ENCODE data around the gene LRGUK.
A peak's percentile ranks its signal among the peaks of the same experiment; 100 is the strongest.

Gene LRGUK

GRCh38 chr7:134262322-134262721 is 135.2 kb downstream of the LRGUK start:
- Histone ChIP-seq H4K8ac (ENCODE audit: low read length) (no peak overlapping the region), H3K27me3 (ENCODE audit: control insufficient read depth in 1 of 2, insufficient read depth in 1 of 2, low read length in 2 of 2) (peaks cover 0 to 5% of the 10 kb centered on the region in 2 experiments), H3K4me1 (ENCODE audit: control insufficient read depth, insufficient read depth, low read depth, low read length) (no peaks in the 10 kb centered on the region), H3K9me3 (ENCODE audit: control insufficient read depth, low read length) (peaks cover 2% of the 10 kb centered on the region), H3K4ac (ENCODE audit: low read depth in 1 of 2, low read length in 2 of 2) (no peak overlapping the region), H3K23ac (ENCODE audit: low read length in 2 of 2) (no peak overlapping the region), H3K79me1 (replicated peaks; ENCODE audit: low read length, poor library complexity, severe bottlenecking) (no peaks in the 10 kb centered on the region), H2AK5ac (ENCODE audit: low read length, severe bottlenecking) (no peak overlapping the region), H3K14ac (ENCODE audit: low read length in 2 of 2) (no peak overlapping the region), H2BK120ac (ENCODE audit: low read depth, low read length) (no peak overlapping the region), H3K4me3 (ENCODE audit: insufficient read depth in 1 of 2, low read depth in 1 of 2, low read length in 2 of 2) (no peak overlapping the region), H2BK5ac (ENCODE audit: low read depth, low read length, poor library complexity, severe bottlenecking) (no peak overlapping the region), H2AFZ (ENCODE audit: low read depth, low read length) (no peak overlapping the region), H2BK12ac (ENCODE audit: low read length in 2 of 2) (no peak overlapping the region), H3K18ac (ENCODE audit: low read depth in 1 of 2, low read length in 2 of 2) (no peak overlapping the region), H2BK15ac (ENCODE audit: low read depth, poor library complexity, severe bottlenecking) (no peak overlapping the region), H3K4me2 (ENCODE audit: low read length, poor library complexity, severe bottlenecking) (no peak overlapping the region), H3K9ac (ENCODE audit: low read length) (no peak overlapping the region), H3K27ac (ENCODE audit: low read length, poor library complexity, severe bottlenecking) (no peak overlapping the region), H4K91ac (ENCODE audit: low read length) (no peak overlapping the region), H3K36me3 (ENCODE audit: control insufficient read depth in 1 of 2, insufficient read depth in 2 of 2, low read depth in 1 of 2, low read length in 2 of 2) (no peaks in the 10 kb centered on the region)
- WGBS: 95% methylated on average over 3 of the region's 4 CpGs
- no peak for DNase-seq

DNA sequence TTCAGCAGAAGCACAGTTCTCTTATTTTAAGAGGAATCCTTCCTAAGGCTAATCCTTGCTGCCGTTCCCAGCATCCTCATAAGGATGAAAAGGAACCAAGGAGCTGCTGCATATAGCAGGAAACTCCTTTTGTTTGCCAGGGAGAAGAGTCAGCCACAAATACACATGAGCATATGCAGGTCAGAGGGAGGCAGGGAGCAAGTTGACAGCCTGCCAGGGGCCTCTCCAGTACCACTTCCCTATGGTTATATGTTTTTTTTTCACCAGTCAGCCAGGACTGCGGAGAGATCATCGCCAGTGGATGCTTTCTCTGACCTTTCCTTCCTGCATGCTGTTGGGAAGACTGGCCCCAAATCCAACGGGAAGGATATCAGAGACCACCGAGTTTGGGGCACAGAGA is 149.8 kb downstream of the LRGUK start:
- H3K23ac ChIP-seq (ENCODE audit: low read length in 2 of 2): no peak overlapping the region
- peaks cover 4 to 11% of the 10 kb centered on the region in 2 experiments for H3K27me3 ChIP-seq (ENCODE audit: control insufficient read depth in 1 of 2, insufficient read depth in 1 of 2, low read length in 2 of 2)
- WGBS: 70% methylated on average over 5 of the region's 5 CpGs
- H2BK120ac ChIP-seq (ENCODE audit: low read depth, low read length): no peak overlapping the region
- H4K8ac ChIP-seq (ENCODE audit: low read length): no peak overlapping the region
- H3K4me3 ChIP-seq (ENCODE audit: insufficient read depth in 1 of 2, low read depth in 1 of 2, low read length in 2 of 2): no peak overlapping the region
- H3K4me1 ChIP-seq (ENCODE audit: control insufficient read depth, insufficient read depth, low read depth, low read length): no peaks in the 10 kb centered on the region
- peak overlapping the region in 1 of 2 experiments; percentile 28 for H3K14ac ChIP-seq (ENCODE audit: low read length in 2 of 2)
- H2AFZ ChIP-seq (ENCODE audit: low read depth, low read length): no peak overlapping the region
- H3K36me3 ChIP-seq (ENCODE audit: control insufficient read depth in 1 of 2, insufficient read depth in 2 of 2, low read depth in 1 of 2, low read length in 2 of 2): no peaks in the 10 kb centered on the region
- no peak for DNase-seq
- H4K91ac ChIP-seq (ENCODE audit: low read length): no peak overlapping the region
- no peak overlapping the region for H3K9ac ChIP-seq (ENCODE audit: low read length)
- H3K79me1 ChIP-seq (replicated peaks; ENCODE audit: low read length, poor library complexity, severe bottlenecking): no peaks in the 10 kb centered on the region
- H3K4ac ChIP-seq (ENCODE audit: low read depth in 1 of 2, low read length in 2 of 2): no peak overlapping the region
- no peak overlapping the region for H2BK12ac ChIP-seq (ENCODE audit: low read length in 2 of 2)
- H3K18ac ChIP-seq (ENCODE audit: low read depth in 1 of 2, low read length in 2 of 2): no peak overlapping the region
- no peak overlapping the region for H2AK5ac ChIP-seq (ENCODE audit: low read length, severe bottlenecking)
- H3K27ac ChIP-seq (ENCODE audit: low read length, poor library complexity, severe bottlenecking): no peak overlapping the region
- H3K9me3 ChIP-seq (ENCODE audit: control insufficient read depth, low read length): no peaks in the 10 kb centered on the region
- no peak overlapping the region for H2BK15ac ChIP-seq (ENCODE audit: low read depth, poor library complexity, severe bottlenecking)
- no peak overlapping the region for H3K4me2 ChIP-seq (ENCODE audit: low read length, poor library complexity, severe bottlenecking)
- H2BK5ac ChIP-seq (ENCODE audit: low read depth, low read length, poor library complexity, severe bottlenecking): no peak overlapping the region

DNA sequence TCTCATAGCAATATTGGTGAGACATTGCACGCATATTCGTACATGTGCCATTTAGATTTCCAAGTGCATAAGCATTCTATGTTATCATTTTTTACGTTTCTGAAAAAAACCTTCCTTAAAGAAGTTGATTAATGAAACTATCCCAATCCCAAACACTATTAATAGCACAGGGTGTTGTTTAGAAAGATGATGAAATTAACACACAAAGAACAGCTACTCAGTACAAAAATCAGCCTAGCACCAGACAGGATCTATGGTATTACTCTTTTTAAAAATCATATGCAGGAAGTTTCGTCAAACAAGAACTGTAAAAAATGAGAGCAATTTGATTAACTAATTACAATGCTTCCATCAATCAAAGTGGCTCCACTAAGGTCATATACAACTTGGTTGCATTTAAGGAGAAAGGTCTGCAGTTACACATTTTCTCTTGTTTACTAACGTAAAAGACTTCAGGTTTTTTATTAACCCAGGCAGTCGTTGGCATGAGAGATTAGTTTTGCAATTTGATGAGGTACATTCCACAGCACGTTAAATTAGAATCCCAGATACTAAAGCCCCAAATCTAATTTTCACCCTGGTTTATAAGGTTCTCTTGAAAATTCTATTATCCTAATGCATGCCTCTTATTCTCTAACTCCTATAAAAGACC is 151.5 kb downstream of the LRGUK start:
- Histone ChIP-seq H3K4me3 (ENCODE audit: insufficient read depth in 1 of 2, low read depth in 1 of 2, low read length in 2 of 2) (no peak overlapping the region), H3K23ac (ENCODE audit: low read length in 2 of 2) (no peak overlapping the region), H3K36me3 (ENCODE audit: control insufficient read depth in 1 of 2, insufficient read depth in 2 of 2, low read depth in 1 of 2, low read length in 2 of 2) (no peaks in the 10 kb centered on the region), H3K4me1 (ENCODE audit: control insufficient read depth, insufficient read depth, low read depth, low read length) (no peaks in the 10 kb centered on the region), H3K4ac (ENCODE audit: low read depth in 1 of 2, low read length in 2 of 2) (no peak overlapping the region), H2AFZ (ENCODE audit: low read depth, low read length) (no peak overlapping the region), H3K4me2 (ENCODE audit: low read length, poor library complexity, severe bottlenecking) (no peak overlapping the region), H3K79me1 (replicated peaks; ENCODE audit: low read length, poor library complexity, severe bottlenecking) (no peaks in the 10 kb centered on the region), H3K9ac (ENCODE audit: low read length) (no peak overlapping the region), H4K91ac (ENCODE audit: low read length) (no peak overlapping the region), H3K27me3 (ENCODE audit: control insufficient read depth in 1 of 2, insufficient read depth in 1 of 2, low read length in 2 of 2) (peaks cover 11 to 15% of the 10 kb centered on the region in 2 experiments), H2BK120ac (ENCODE audit: low read depth, low read length) (no peak overlapping the region), H3K9me3 (ENCODE audit: control insufficient read depth, low read length) (no peaks in the 10 kb centered on the region), H3K18ac (ENCODE audit: low read depth in 1 of 2, low read length in 2 of 2) (no peak overlapping the region), H2BK15ac (ENCODE audit: low read depth, poor library complexity, severe bottlenecking) (no peak overlapping the region), H2BK12ac (ENCODE audit: low read length in 2 of 2) (no peak overlapping the region), H3K14ac (ENCODE audit: low read length in 2 of 2) (no peak overlapping the region), H2BK5ac (ENCODE audit: low read depth, low read length, poor library complexity, severe bottlenecking) (no peak overlapping the region), H4K8ac (ENCODE audit: low read length) (no peak overlapping the region), H2AK5ac (ENCODE audit: low read length, severe bottlenecking) (no peak overlapping the region), H3K27ac (ENCODE audit: low read length, poor library complexity, severe bottlenecking) (no peak overlapping the region)
- DNase-seq: no peak
- 82% methylated on average over 6 of the region's 7 CpGs for WGBS

DNA sequence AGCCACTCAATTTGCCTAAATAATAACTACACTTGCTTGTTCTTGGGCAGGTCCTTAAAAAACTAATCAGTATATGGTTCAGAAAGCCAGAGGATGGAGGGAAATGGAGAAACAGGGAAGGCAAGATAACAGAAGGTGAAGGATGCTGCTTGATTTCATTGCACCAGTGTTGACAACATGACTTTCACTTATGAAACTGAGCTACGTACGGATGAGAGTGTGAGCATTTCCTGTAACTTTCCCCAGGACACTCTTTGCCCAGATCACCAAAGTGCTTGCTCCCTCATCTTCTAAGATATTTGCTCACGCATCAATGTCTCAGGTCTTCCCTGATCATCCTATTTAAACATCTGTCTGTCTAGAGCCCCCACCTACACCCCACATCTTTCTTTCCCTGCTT is 152.2 kb downstream of the LRGUK start:
- WGBS: 92% methylated on average over 3 of the region's 3 CpGs
- H4K91ac ChIP-seq (ENCODE audit: low read length): no peak overlapping the region
- H3K27ac ChIP-seq (ENCODE audit: low read length, poor library complexity, severe bottlenecking): no peak overlapping the region

More for the DNA sequence above, 152.2 kb downstream of the LRGUK start:
- Histone ChIP-seq H3K9me3 (ENCODE audit: control insufficient read depth, low read length) (no peaks in the 10 kb centered on the region), H3K4me2 (ENCODE audit: low read length, poor library complexity, severe bottlenecking) (no peak overlapping the region), H3K4me1 (ENCODE audit: control insufficient read depth, insufficient read depth, low read depth, low read length) (no peaks in the 10 kb centered on the region), H2AFZ (ENCODE audit: low read depth, low read length) (no peak overlapping the region), H3K18ac (ENCODE audit: low read depth in 1 of 2, low read length in 2 of 2) (no peak overlapping the region), H3K23ac (ENCODE audit: low read length in 2 of 2) (no peak overlapping the region), H2BK5ac (ENCODE audit: low read depth, low read length, poor library complexity, severe bottlenecking) (no peak overlapping the region), H2AK5ac (ENCODE audit: low read length, severe bottlenecking) (no peak overlapping the region), H2BK15ac (ENCODE audit: low read depth, poor library complexity, severe bottlenecking) (no peak overlapping the region), H2BK120ac (ENCODE audit: low read depth, low read length) (no peak overlapping the region), H3K14ac (ENCODE audit: low read length in 2 of 2) (no peak overlapping the region), H4K8ac (ENCODE audit: low read length) (no peak overlapping the region), H3K4me3 (ENCODE audit: insufficient read depth in 1 of 2, low read depth in 1 of 2, low read length in 2 of 2) (no peak overlapping the region), H3K4ac (ENCODE audit: low read depth in 1 of 2, low read length in 2 of 2) (no peak overlapping the region), H2BK12ac (ENCODE audit: low read length in 2 of 2) (no peak overlapping the region), H3K36me3 (ENCODE audit: control insufficient read depth in 1 of 2, insufficient read depth in 2 of 2, low read depth in 1 of 2, low read length in 2 of 2) (no peaks in the 10 kb centered on the region), H3K27me3 (ENCODE audit: control insufficient read depth in 1 of 2, insufficient read depth in 1 of 2, low read length in 2 of 2) (peaks cover 14 to 15% of the 10 kb centered on the region in 2 experiments), H3K9ac (ENCODE audit: low read length) (no peak overlapping the region), H3K79me1 (replicated peaks; ENCODE audit: low read length, poor library complexity, severe bottlenecking) (no peaks in the 10 kb centered on the region)
- DNase-seq: no peak

Data from mesenchymal stem cell (in vitro differentiated cells and primary cell).